Measurements from ENCODE around the gene ADAM23. TPM values are rescaled to one million over a fixed set of nuclear protein-coding genes. Genes with fewer than 3 reads are reported as not detected.

ADAM23 gene
- total and polyA plus RNA-seq, 2 experiments from 2014 or later = 11.8 to 15.9 TPM

DNA sequence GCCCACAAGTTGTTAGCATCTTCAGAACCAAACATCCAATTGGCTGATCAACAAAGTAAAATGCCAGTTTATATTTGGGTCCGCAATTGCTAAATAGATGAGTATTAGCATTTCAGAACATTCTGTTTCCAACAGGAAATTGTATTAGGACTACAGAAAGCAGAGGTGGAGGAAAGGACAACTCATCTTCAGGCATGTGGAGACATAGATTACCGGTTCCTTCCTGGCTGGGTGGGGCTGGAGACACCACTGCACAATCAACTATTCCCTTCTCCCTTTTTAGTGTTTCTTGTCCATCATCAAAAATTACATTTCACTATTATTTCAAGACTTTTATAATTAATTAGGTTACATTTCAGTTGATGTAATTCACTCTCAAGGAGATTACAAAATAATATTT, 83.8 kb downstream of the ADAM23 start (continued):
- TF ChIP-seq, protein P1, sequence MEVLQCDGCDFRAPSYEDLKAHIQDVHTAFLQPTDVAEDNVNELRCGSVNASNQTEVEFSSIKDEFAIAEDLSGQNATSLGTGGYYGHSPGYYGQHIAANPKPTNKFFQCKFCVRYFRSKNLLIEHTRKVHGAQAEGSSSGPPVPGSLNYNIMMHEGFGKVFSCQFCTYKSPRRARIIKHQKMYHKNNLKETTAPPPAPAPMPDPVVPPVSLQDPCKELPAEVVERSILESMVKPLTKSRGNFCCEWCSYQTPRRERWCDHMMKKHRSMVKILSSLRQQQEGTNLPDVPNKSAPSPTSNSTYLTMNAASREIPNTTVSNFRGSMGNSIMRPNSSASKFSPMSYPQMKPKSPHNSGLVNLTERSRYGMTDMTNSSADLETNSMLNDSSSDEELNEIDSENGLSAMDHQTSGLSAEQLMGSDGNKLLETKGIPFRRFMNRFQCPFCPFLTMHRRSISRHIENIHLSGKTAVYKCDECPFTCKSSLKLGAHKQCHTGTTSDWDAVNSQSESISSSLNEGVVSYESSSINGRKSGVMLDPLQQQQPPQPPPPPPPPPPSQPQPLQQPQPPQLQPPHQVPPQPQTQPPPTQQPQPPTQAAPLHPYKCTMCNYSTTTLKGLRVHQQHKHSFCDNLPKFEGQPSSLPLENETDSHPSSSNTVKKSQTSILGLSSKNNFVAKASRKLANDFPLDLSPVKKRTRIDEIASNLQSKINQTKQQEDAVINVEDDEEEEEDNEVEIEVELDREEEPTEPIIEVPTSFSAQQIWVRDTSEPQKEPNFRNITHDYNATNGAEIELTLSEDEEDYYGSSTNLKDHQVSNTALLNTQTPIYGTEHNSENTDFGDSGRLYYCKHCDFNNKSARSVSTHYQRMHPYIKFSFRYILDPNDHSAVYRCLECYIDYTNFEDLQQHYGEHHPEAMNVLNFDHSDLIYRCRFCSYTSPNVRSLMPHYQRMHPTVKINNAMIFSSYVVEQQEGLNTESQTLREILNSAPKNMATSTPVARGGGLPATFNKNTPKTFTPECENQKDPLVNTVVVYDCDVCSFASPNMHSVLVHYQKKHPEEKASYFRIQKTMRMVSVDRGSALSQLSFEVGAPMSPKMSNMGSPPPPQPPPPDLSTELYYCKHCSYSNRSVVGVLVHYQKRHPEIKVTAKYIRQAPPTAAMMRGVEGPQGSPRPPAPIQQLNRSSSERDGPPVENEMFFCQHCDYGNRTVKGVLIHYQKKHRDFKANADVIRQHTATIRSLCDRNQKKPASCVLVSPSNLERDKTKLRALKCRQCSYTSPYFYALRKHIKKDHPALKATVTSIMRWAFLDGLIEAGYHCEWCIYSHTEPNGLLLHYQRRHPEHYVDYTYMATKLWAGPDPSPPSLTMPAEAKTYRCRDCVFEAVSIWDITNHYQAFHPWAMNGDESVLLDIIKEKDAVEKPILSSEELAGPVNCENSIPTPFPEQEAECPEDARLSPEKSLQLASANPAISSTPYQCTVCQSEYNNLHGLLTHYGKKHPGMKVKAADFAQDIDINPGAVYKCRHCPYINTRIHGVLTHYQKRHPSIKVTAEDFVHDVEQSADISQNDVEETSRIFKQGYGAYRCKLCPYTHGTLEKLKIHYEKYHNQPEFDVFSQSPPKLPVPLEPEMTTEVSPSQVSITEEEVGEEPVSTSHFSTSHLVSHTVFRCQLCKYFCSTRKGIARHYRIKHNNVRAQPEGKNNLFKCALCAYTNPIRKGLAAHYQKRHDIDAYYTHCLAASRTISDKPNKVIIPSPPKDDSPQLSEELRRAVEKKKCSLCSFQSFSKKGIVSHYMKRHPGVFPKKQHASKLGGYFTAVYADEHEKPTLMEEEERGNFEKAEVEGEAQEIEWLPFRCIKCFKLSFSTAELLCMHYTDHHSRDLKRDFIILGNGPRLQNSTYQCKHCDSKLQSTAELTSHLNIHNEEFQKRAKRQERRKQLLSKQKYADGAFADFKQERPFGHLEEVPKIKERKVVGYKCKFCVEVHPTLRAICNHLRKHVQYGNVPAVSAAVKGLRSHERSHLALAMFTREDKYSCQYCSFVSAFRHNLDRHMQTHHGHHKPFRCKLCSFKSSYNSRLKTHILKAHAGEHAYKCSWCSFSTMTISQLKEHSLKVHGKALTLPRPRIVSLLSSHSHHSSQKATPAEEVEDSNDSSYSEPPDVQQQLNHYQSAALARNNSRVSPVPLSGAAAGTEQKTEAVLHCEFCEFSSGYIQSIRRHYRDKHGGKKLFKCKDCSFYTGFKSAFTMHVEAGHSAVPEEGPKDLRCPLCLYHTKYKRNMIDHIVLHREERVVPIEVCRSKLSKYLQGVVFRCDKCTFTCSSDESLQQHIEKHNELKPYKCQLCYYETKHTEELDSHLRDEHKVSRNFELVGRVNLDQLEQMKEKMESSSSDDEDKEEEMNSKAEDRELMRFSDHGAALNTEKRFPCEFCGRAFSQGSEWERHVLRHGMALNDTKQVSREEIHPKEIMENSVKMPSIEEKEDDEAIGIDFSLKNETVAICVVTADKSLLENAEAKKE (CRISPR knock-in tag; IDR thresholded peaks at IDR 0.05) = no peak

DNA sequence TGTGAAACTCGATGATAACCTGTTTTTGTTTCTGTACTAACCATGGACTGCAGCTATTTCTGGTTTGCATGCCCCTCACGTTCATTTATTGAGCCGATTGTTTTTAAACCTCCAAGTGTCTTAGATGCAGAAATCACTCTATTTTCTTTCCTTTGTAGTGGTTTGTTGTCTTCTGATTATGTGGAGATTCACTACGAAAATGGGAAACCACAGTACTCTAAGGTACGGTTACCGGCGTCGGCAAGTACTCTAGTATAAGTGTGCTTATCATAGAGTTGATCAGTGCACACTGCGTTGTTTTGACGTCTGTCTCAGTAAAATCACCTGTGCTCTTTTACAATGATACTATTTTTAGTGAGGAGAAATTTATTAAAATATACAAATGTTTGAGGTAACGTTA, 87.4 kb downstream of the ADAM23 start:
- ATAC-seq (no peak), DNase-seq (ENCODE audit: low spot score) (no peak)
- H3K27me3 Mint-ChIP-seq (ENCODE audit: insufficient read depth, low read depth, poor library complexity) = no peaks in the 10 kb centered on the region
- H2AFZ ChIP-seq = no peak overlapping the region
- H3K4me3 ChIP-seq = no peak overlapping the region
- no peaks in the 10 kb centered on the region for H3F3A ChIP-seq (replicated peaks; ENCODE audit: low read depth)
- H3K27me3 ChIP-seq (ENCODE audit: insufficient read depth) = no peaks in the 10 kb centered on the region
- H3K4me1 Mint-ChIP-seq = peaks cover 16% of the 10 kb centered on the region
- no peak overlapping the region for H3K4me3 Mint-ChIP-seq
- H3K4me2 ChIP-seq = no peak overlapping the region
- H3K27ac ChIP-seq (ENCODE audit: low read depth) = no peak overlapping the region
- no peaks in the 10 kb centered on the region for H3K9me3 Mint-ChIP-seq
- no peak overlapping the region for H3K27ac Mint-ChIP-seq
- no peaks in the 10 kb centered on the region for H3K79me2 ChIP-seq (replicated peaks; ENCODE audit: insufficient read depth)
- H3K36me3 ChIP-seq (ENCODE audit: insufficient read depth) = no peaks in the 10 kb centered on the region
- H3K4me1 ChIP-seq (ENCODE audit: insufficient read depth) = peaks cover 19% of the 10 kb centered on the region
- no peaks in the 10 kb centered on the region for H3K36me3 Mint-ChIP-seq (ENCODE audit: low read depth)
- H4K20me1 ChIP-seq (replicated peaks; ENCODE audit: insufficient read depth) = no peaks in the 10 kb centered on the region
- H3K9me2 ChIP-seq (ENCODE audit: insufficient read depth) = no peaks in the 10 kb centered on the region
- TF ChIP-seq, protein P1 (CRISPR knock-in tag; IDR thresholded peaks at IDR 0.05) = no peak
- no peak for TF ChIP-seq ZNF114 (CRISPR knock-in tag; IDR thresholded peaks at IDR 0.05)
- TF ChIP-seq EZH2 (IDR thresholded peaks at IDR 0.05; ENCODE audit: low read depth, unreplicated experiment) = no peak
- no peak for TF ChIP-seq EZH2phosphoT487 (IDR thresholded peaks at IDR 0.05; ENCODE audit: unreplicated experiment)
- TF ChIP-seq, protein P2, sequence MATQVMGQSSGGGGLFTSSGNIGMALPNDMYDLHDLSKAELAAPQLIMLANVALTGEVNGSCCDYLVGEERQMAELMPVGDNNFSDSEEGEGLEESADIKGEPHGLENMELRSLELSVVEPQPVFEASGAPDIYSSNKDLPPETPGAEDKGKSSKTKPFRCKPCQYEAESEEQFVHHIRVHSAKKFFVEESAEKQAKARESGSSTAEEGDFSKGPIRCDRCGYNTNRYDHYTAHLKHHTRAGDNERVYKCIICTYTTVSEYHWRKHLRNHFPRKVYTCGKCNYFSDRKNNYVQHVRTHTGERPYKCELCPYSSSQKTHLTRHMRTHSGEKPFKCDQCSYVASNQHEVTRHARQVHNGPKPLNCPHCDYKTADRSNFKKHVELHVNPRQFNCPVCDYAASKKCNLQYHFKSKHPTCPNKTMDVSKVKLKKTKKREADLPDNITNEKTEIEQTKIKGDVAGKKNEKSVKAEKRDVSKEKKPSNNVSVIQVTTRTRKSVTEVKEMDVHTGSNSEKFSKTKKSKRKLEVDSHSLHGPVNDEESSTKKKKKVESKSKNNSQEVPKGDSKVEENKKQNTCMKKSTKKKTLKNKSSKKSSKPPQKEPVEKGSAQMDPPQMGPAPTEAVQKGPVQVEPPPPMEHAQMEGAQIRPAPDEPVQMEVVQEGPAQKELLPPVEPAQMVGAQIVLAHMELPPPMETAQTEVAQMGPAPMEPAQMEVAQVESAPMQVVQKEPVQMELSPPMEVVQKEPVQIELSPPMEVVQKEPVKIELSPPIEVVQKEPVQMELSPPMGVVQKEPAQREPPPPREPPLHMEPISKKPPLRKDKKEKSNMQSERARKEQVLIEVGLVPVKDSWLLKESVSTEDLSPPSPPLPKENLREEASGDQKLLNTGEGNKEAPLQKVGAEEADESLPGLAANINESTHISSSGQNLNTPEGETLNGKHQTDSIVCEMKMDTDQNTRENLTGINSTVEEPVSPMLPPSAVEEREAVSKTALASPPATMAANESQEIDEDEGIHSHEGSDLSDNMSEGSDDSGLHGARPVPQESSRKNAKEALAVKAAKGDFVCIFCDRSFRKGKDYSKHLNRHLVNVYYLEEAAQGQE (IDR thresholded peaks at IDR 0.05; ENCODE audit: unreplicated experiment) = no peak
- TF ChIP-seq CREB1 (CRISPR knock-in tag; IDR thresholded peaks at IDR 0.05; ENCODE audit: low read depth) = no peak

Measured in GM23338 (cell line).